ENCODE results near the gene SVIL.
"Not testable (repeated sequence)": the region's sequence is repeated elsewhere in the genome, so short reads cannot be mapped to it uniquely, and the experiment has no call there.

Gene SVIL

GRCh38 chr10:29539412-29539811, 95.4 kb downstream of the SVIL start:
- no peak for DNase-seq

- no peak for DNase-seq
These were observed 97.0 kb downstream of the SVIL start for GRCh38 chr10:29537799-29538198.

- not testable (repeated sequence) for DNase-seq
These were observed 98.1 kb downstream of the SVIL start for GRCh38 chr10:29536691-29537090.

GRCh38 chr10:29535778-29536453, 98.9 kb downstream of the SVIL start:
- DNase-seq = no peak

- no peak for DNase-seq
These were observed 99.6 kb downstream of the SVIL start for GRCh38 chr10:29535012-29535777.

GRCh38 chr10:29534590-29534989, 100.2 kb downstream of the SVIL start:
- no peak for DNase-seq

- no peak for DNase-seq
These were observed 101.0 kb downstream of the SVIL start for GRCh38 chr10:29533696-29534285.

GRCh38 chr10:29533046-29533445, 101.7 kb downstream of the SVIL start:
- DNase-seq = no peak

- DNase-seq = no peak
These were observed 102.4 kb downstream of the SVIL start for GRCh38 chr10:29532256-29532878.

- DNase-seq = no peak
These were observed 104.4 kb downstream of the SVIL start for GRCh38 chr10:29530112-29530976.

- no peak for DNase-seq
These were observed 105.6 kb downstream of the SVIL start for GRCh38 chr10:29529146-29529545.

GRCh38 chr10:29525762-29526161, 109.0 kb downstream of the SVIL start:
- no peak for DNase-seq

GRCh38 chr10:29524720-29525119, 110.1 kb downstream of the SVIL start:
- no peak for DNase-seq

- DNase-seq = no peak
These were observed 110.5 kb downstream of the SVIL start for GRCh38 chr10:29524294-29524693.

- no peak for DNase-seq
These were observed 111.9 kb downstream of the SVIL start for GRCh38 chr10:29522918-29523317.

GRCh38 chr10:29522061-29522855, 112.5 kb downstream of the SVIL start:
- no peak for DNase-seq

GRCh38 chr10:29519659-29520058, 115.1 kb downstream of the SVIL start:
- DNase-seq = no peak

GRCh38 chr10:29517352-29517923, 117.3 kb downstream of the SVIL start:
- DNase-seq = no peak

GRCh38 chr10:29516309-29516932, 118.3 kb downstream of the SVIL start:
- not testable (repeated sequence) for DNase-seq

- DNase-seq = not testable (repeated sequence)
These were observed 118.9 kb downstream of the SVIL start for GRCh38 chr10:29515879-29516278.

GRCh38 chr10:29515104-29515503, 119.7 kb downstream of the SVIL start:
- not testable (repeated sequence) for DNase-seq
